K562 (cell line): ENCODE data around the gene RCC1. TPM values are rescaled to one million over a fixed set of nuclear protein-coding genes. Genes with fewer than 3 reads are reported as not detected.

Experiments used
- BRD9 ChIP-seq: fragments of 450-650 bp; IDR thresholded peaks from 2 replicates; pipeline ENCODE4 v1.6.1; 2018; ENCODE audit warnings: low read depth; ENCODE audit not compliant: partially characterized antibody
- CUX1 ChIP-seq: fragments of 200-800 bp; sonication (Bioruptor generic); IDR thresholded peaks from 2 replicates; pipeline ENCODE4 v1.6.1; 2016; ENCODE audit warnings: missing genetic modification characterization, missing compliant biosample characterization
- E2F1 ChIP-seq: sonication (generic); formaldehyde crosslinking; IDR thresholded peaks from 2 replicates; pipeline ENCODE4 v1.8.1; 2023; ENCODE audit warnings: mild to moderate bottlenecking, missing genetic modification reagents, moderate library complexity
- POLR2B ChIP-seq: fragments of 450-650 bp; IDR thresholded peaks from 2 replicates; pipeline ENCODE4 v1.6.1; 2018; ENCODE audit warnings: low read depth; ENCODE audit not compliant: partially characterized antibody
- RBM17 ChIP-seq: fragments of 200-400 bp; formaldehyde crosslinking; IDR thresholded peaks from 2 replicates; pipeline ENCODE4 v1.6.1; 2017; ENCODE audit warnings: low read depth, mild to moderate bottlenecking, low read length, borderline replicate concordance
- ZBED1 ChIP-seq: IDR thresholded peaks from 2 replicates; pipeline ENCODE4 v1.6.1; 2014
- polyA plus RNA-seq, 8 experiments: library from polyadenylated mRNA; depleted of rRNA in 4 of 8; stranded (reverse) in 5 of 8; unstranded in 3 of 8; fragments of >200 nt; fragmentation: Nextera tagmentation in 2 of 8; fragmentation: Illumina TruSeq in 1 of 8; extraction: Ambion mirVana in 2 of 8; extraction: Trizol in 1 of 8; gene quantifications; 2 replicates each; pipeline versions ENCODE4 v1.2.1 to v1.2.3, GENCODE V29; 2011 to 2014; ENCODE audit warnings: inconsistent platforms in 1 of 8, missing spikeins in 1 of 8
- total RNA-seq, 7 experiments: library from RNA; depleted of rRNA in 6 of 7; stranded (reverse); fragments of >200 nt in 6 of 7; fragmentation: Illumina TruSeq in 2 of 7; extraction: Trizol in 2 of 7; gene quantifications; 2 replicates each; pipeline versions ENCODE4 v1.2.1 to v1.2.3, GENCODE V29; 2011 to 2021; ENCODE audit warnings: low replicate concordance in 1 of 7

The RCC1 gene
- total and polyA plus RNA-seq, 9 of the 15 experiments (the other 6 are each of a cell fraction or from before 2014, with no cell fraction given) = 16.4 to 202 (median 107) TPM

- no peak for TF ChIP-seq CUX1 (CRISPR knock-in tag)
- TF ChIP-seq ZBED1 = peak; percentile 22; the same call in 1 of the 2 replicates
- no peak for TF ChIP-seq BRD9
- peak; percentile 16 for TF ChIP-seq POLR2B
- no peak for TF ChIP-seq E2F1 (CRISPR knock-in tag)
- no peak for TF ChIP-seq RBM17
These were observed 72.9 kb downstream of the RCC1 start (continued) for GRCh38 chr1:28578696-28579218.
